MM.1S (cell line): Measurements from ENCODE around the gene RNF187.

Experiments used
- EZH2 ChIP-seq: fragments of 300-600 bp; sonication (generic); optimal IDR thresholded peaks from 2 replicates; pipeline ENCODE3; 2017; ENCODE audit warnings: low read depth, mild to moderate bottlenecking, antibody characterized with exemption, low read length, mixed read lengths
- TF ChIP-seq, protein P1 (sequence below): fragments of 300-600 bp; sonication (generic); IDR thresholded peaks from 2 replicates; pipeline ENCODE4 v1.5.1; 2016; ENCODE audit warnings: antibody characterized with exemption, low read length, mixed read lengths

DNA sequence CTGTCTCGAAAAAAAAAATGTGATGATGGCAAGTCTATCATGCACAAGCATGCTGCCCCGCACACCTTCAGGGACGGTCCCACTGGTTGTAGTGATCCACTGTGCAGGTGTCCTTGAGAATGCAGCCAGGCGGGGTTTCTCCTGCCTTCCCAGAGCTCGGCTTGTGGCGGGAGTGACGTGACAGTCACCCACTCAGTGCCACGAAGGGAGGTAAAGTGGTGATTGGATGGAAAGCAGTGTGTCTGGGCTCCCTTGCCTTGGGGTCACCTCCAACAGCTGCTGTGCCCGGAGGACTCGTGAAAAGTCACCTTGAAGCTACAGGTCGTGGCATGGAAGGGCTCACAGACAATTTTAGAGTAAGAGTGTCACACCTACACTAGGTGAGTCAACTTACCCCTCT, 37.0 kb upstream of the RNF187 start:
- TF ChIP-seq EZH2 = no peak
- TF ChIP-seq, protein P1, sequence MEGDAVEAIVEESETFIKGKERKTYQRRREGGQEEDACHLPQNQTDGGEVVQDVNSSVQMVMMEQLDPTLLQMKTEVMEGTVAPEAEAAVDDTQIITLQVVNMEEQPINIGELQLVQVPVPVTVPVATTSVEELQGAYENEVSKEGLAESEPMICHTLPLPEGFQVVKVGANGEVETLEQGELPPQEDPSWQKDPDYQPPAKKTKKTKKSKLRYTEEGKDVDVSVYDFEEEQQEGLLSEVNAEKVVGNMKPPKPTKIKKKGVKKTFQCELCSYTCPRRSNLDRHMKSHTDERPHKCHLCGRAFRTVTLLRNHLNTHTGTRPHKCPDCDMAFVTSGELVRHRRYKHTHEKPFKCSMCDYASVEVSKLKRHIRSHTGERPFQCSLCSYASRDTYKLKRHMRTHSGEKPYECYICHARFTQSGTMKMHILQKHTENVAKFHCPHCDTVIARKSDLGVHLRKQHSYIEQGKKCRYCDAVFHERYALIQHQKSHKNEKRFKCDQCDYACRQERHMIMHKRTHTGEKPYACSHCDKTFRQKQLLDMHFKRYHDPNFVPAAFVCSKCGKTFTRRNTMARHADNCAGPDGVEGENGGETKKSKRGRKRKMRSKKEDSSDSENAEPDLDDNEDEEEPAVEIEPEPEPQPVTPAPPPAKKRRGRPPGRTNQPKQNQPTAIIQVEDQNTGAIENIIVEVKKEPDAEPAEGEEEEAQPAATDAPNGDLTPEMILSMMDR = no peak
